SK-N-SH treated with all-trans-retinoic acid at 6 μM for 48 hours (cell line): ENCODE data around the gene SORCS2.

ENCODE experiments used
- ATAC-seq: fragments of 200-7000 bp; cut with Tn5 transposase; 3 replicates; pipeline ENCODE4 v1.9.1; 2020; ENCODE audit warnings: mild to moderate bottlenecking, moderate library complexity
- ARNTL ChIP-seq: fragments of 450-650 bp; formaldehyde crosslinking; IDR thresholded peaks from 2 replicates; pipeline ENCODE4 v1.5.0; 2020; ENCODE audit warnings: low read depth, mild to moderate bottlenecking, moderate library complexity, borderline replicate concordance
- BACH2 ChIP-seq: fragments of 250-450 bp; sonication (Bioruptor Pico); IDR thresholded peaks from 2 replicates; pipeline ENCODE4 v1.9.0; 2021; ENCODE audit warnings: mild to moderate bottlenecking, borderline replicate concordance
- CREB5 ChIP-seq: fragments of 250-450 bp; sonication (Bioruptor Pico); IDR thresholded peaks from 2 replicates; pipeline ENCODE4 v1.5.1; 2020; ENCODE audit warnings: low read depth, mild to moderate bottlenecking, moderate library complexity
- CSDC2 ChIP-seq: fragments of 250-450 bp; sonication (Bioruptor Pico); IDR thresholded peaks from 2 replicates; pipeline ENCODE4 v1.5.0; 2020; ENCODE audit warnings: mild to moderate bottlenecking, moderate library complexity
- CSRNP3 ChIP-seq: fragments of 250-450 bp; sonication (Bioruptor Pico); IDR thresholded peaks from 2 replicates; pipeline ENCODE4 v1.5.1; 2021; ENCODE audit warnings: mild to moderate bottlenecking, moderate library complexity
- ESRRG ChIP-seq: fragments of 250-450 bp; sonication (Bioruptor Pico); IDR thresholded peaks from 2 replicates; pipeline ENCODE4 v1.6.1; 2021; ENCODE audit warnings: mild to moderate bottlenecking
- GLIS3 ChIP-seq: fragments of 250-450 bp; sonication (Bioruptor Pico); IDR thresholded peaks from 2 replicates; pipeline ENCODE4 v1.5.0; 2020; ENCODE audit warnings: mild to moderate bottlenecking, moderate library complexity
- ISL1 ChIP-seq: fragments of 250-450 bp; sonication (Bioruptor Pico); IDR thresholded peaks from 2 replicates; pipeline ENCODE4 v2.1.2; 2022; ENCODE audit warnings: mild to moderate bottlenecking, moderate library complexity
- PATZ1 ChIP-seq: fragments of 250-450 bp; sonication (Bioruptor Pico); IDR thresholded peaks from 2 replicates; pipeline ENCODE4 v1.8.0; 2020; ENCODE audit warnings: mild to moderate bottlenecking, moderate library complexity, borderline replicate concordance
- PPARA ChIP-seq: fragments of 250-450 bp; sonication (Bioruptor Pico); IDR thresholded peaks from 2 replicates; pipeline ENCODE4 v1.5.0; 2020; ENCODE audit warnings: mild to moderate bottlenecking, borderline replicate concordance
- RARB ChIP-seq: fragments of 250-450 bp; sonication (Bioruptor Pico); IDR thresholded peaks from 2 replicates; pipeline ENCODE4 v1.8.0; 2021; ENCODE audit warnings: mild to moderate bottlenecking, moderate library complexity
- SNAI2 ChIP-seq: fragments of 250-450 bp; sonication (Bioruptor Pico); IDR thresholded peaks from 2 replicates; pipeline ENCODE4 v1.5.0; 2020; ENCODE audit warnings: mild to moderate bottlenecking, moderate library complexity
- TCF4 ChIP-seq: fragments of 250-450 bp; sonication (Bioruptor Pico); IDR thresholded peaks from 2 replicates; pipeline ENCODE4 v1.8.0; 2021; ENCODE audit warnings: mild to moderate bottlenecking, moderate library complexity, borderline replicate concordance
- TOX ChIP-seq: fragments of 250-450 bp; sonication (Bioruptor Pico); IDR thresholded peaks from 2 replicates; pipeline ENCODE4 v1.8.0; 2021; ENCODE audit warnings: mild to moderate bottlenecking, moderate library complexity, borderline replicate concordance
- TSHZ2 ChIP-seq: fragments of 250-450 bp; sonication (Bioruptor Pico); IDR thresholded peaks from 2 replicates; pipeline ENCODE4 v1.5.0; 2020; ENCODE audit warnings: mild to moderate bottlenecking, moderate library complexity
- ZC3H10 ChIP-seq: fragments of 250-450 bp; sonication (Bioruptor Pico); IDR thresholded peaks from 2 replicates; pipeline ENCODE4 v1.5.1; 2021; ENCODE audit warnings: mild to moderate bottlenecking, moderate library complexity
- ZFP3 ChIP-seq: fragments of 250-450 bp; sonication (Bioruptor Pico); IDR thresholded peaks from 2 replicates; pipeline ENCODE4 v1.5.0; 2020; ENCODE audit warnings: mild to moderate bottlenecking, moderate library complexity
- ZFP30 ChIP-seq: fragments of 450-650 bp; formaldehyde crosslinking; IDR thresholded peaks from 2 replicates; pipeline ENCODE4 v1.5.0; 2022; ENCODE audit warnings: mild to moderate bottlenecking, moderate library complexity
- ZNF565 ChIP-seq: fragments of 450-650 bp; formaldehyde crosslinking; conservative IDR thresholded peaks from 2 replicates; pipeline ENCODE4 v1.5.0; 2020; ENCODE audit warnings: low read depth, mild to moderate bottlenecking, moderate library complexity
- ZNF70 ChIP-seq: fragments of 450-650 bp; formaldehyde crosslinking; IDR thresholded peaks from 2 replicates; pipeline ENCODE4 v1.5.0; 2020; ENCODE audit warnings: mild to moderate bottlenecking, moderate library complexity
- ZNF8 ChIP-seq: fragments of 450-650 bp; formaldehyde crosslinking; IDR thresholded peaks from 2 replicates; pipeline ENCODE4 v1.5.0; 2020; ENCODE audit warnings: mild to moderate bottlenecking, moderate library complexity

The SORCS2 gene

GRCh38 chr4:7691061-7691460 lies 498.7 kb downstream of the SORCS2 start:
- TF ChIP-seq BACH2 (CRISPR knock-in tag) (no peak), CSDC2 (CRISPR knock-in tag) (no peak), ZNF8 (CRISPR knock-in tag) (no peak), CREB5 (CRISPR knock-in tag) (no peak), ZC3H10 (CRISPR knock-in tag) (no peak), TCF4 (no peak), ZFP3 (CRISPR knock-in tag) (no peak), PPARA (CRISPR knock-in tag) (no peak), GLIS3 (no peak), ZFP30 (CRISPR knock-in tag) (no peak), TOX (no peak), ISL1 (CRISPR knock-in tag) (no peak)
- ATAC-seq = no peak

- peak; percentile 40; the same call in 1 of the 3 replicates for ATAC-seq
- TF ChIP-seq ZNF70 = no peak
- TF ChIP-seq TCF4 = 0 out of 2 replicates have a peak, but pooled peaks have one; percentile 17
- TF ChIP-seq, all 23 proteins: peak for 1
Observed at GRCh38 chr4:7691982-7692381, 499.6 kb downstream of the SORCS2 start.

GRCh38 chr4:7692451-7693236 lies 500.3 kb downstream of the SORCS2 start:
- TF ChIP-seq PATZ1 (CRISPR knock-in tag) = no peak
- TF ChIP-seq TSHZ2 (CRISPR knock-in tag) = no peak
- TF ChIP-seq SNAI2 (CRISPR knock-in tag) = no peak
- TF ChIP-seq ZNF8 (CRISPR knock-in tag) = no peak
- TF ChIP-seq CREB5 (CRISPR knock-in tag) = no peak
- ATAC-seq = no peak

GRCh38 chr4:7693237-7693608 lies 500.9 kb downstream of the SORCS2 start:
- no peak for ATAC-seq
- TF ChIP-seq CREB5 (CRISPR knock-in tag) = no peak
- TF ChIP-seq CSRNP3 (CRISPR knock-in tag) = no peak
- no peak for TF ChIP-seq PPARA (CRISPR knock-in tag)
- TF ChIP-seq ISL1 (CRISPR knock-in tag) = no peak
- no peak for TF ChIP-seq ZNF70
- TF ChIP-seq ZNF565 (CRISPR knock-in tag) = no peak
- TF ChIP-seq ESRRG (CRISPR knock-in tag) = no peak
- TF ChIP-seq GLIS3 = no peak
- no peak for TF ChIP-seq PATZ1 (CRISPR knock-in tag)
- TF ChIP-seq ZFP30 (CRISPR knock-in tag) = no peak
- no peak for TF ChIP-seq TCF4
- TF ChIP-seq ZC3H10 (CRISPR knock-in tag) = no peak
- TF ChIP-seq RARB (CRISPR knock-in tag) = no peak
- TF ChIP-seq BACH2 (CRISPR knock-in tag) = no peak
- TF ChIP-seq ARNTL (CRISPR knock-in tag) = no peak
